Mesothelial cell of epicardium (in vitro differentiated cells): ENCODE data around the gene ULBP1. TPM values are rescaled to one million over a fixed set of nuclear protein-coding genes. Genes with fewer than 3 reads are reported as not detected.
"Not testable (repeated sequence)": the region's sequence is repeated elsewhere in the genome, so short reads cannot be mapped to it uniquely, and the experiment has no call there.

Experiments used
- DNase-seq, 2 experiments: peaks; one replicate each; pipeline ENCODE4 v3.0.0; 2021; ENCODE audit warnings: low spot score in 2 of 2; ENCODE audit not compliant: unreplicated experiment in 2 of 2
- H3K27ac Mint-ChIP-seq: 2 replicates; pipeline ENCODE4 v1.8.0; 2021; ENCODE audit warnings: mixed read lengths
- H3K27me3 Mint-ChIP-seq: 2 replicates; pipeline ENCODE4 v1.8.0; 2021; ENCODE audit warnings: low read depth, mixed read lengths
- H3K36me3 Mint-ChIP-seq: 2 replicates; pipeline ENCODE4 v1.8.0; 2021; ENCODE audit warnings: mixed read lengths
- H3K4me1 Mint-ChIP-seq: 2 replicates; pipeline ENCODE4 v1.8.0; 2021; ENCODE audit warnings: mixed read lengths
- H3K4me3 Mint-ChIP-seq: 2 replicates; pipeline ENCODE4 v1.8.0; 2021; ENCODE audit warnings: mild to moderate bottlenecking, moderate library complexity, mixed read lengths
- H3K9me3 Mint-ChIP-seq: 2 replicates; pipeline ENCODE4 v1.8.0; 2021; ENCODE audit warnings: mixed read lengths
- CTCF ChIP-seq: fragments of 200-600 bp; sonication (generic); IDR thresholded peaks from one replicate; pipeline ENCODE4 v1.5.0; 2021; ENCODE audit warnings: antibody characterized with exemption; ENCODE audit not compliant: unreplicated experiment
- total RNA-seq: library from RNA; stranded (reverse); gene quantifications from 3 replicates; pipeline ENCODE4 v1.2.1, GENCODE V29; 2021

Gene ULBP1
- total RNA-seq, 1 donor from 2014 or later, result 0.07 TPM

- H3K27ac Mint-ChIP-seq, result no peak overlapping the region
- no peaks in the 10 kb centered on the region for H3K9me3 Mint-ChIP-seq
- no peaks in the 10 kb centered on the region for H3K36me3 Mint-ChIP-seq
- H3K27me3 Mint-ChIP-seq, result peaks cover 85% of the 10 kb centered on the region
- H3K4me3 Mint-ChIP-seq, result no peak overlapping the region
- DNase-seq, result no peak
- peak; percentile 75 for TF ChIP-seq CTCF
- H3K4me1 Mint-ChIP-seq, result peaks cover 2% of the 10 kb centered on the region
Measured at GRCh38 chr6:150016324-150017185, 52.8 kb downstream of the ULBP1 start.

- not testable (repeated sequence) for H3K4me3 Mint-ChIP-seq, H3K9me3 Mint-ChIP-seq, DNase-seq, H3K27ac Mint-ChIP-seq, H3K36me3 Mint-ChIP-seq, H3K4me1 Mint-ChIP-seq
- peak; percentile 45 for TF ChIP-seq CTCF
- peaks cover 83% of the 10 kb centered on the region for H3K27me3 Mint-ChIP-seq
Measured at GRCh38 chr6:150017186-150017521, 53.4 kb downstream of the ULBP1 start.

GRCh38 chr6:150018846-150019580 is 55.3 kb downstream of the ULBP1 start:
- no peak for DNase-seq
- H3K27me3 Mint-ChIP-seq, result peaks cover 75% of the 10 kb centered on the region
- H3K9me3 Mint-ChIP-seq, result no peaks in the 10 kb centered on the region
- no peak for TF ChIP-seq CTCF
- peaks cover 1% of the 10 kb centered on the region for H3K4me1 Mint-ChIP-seq
- no peak overlapping the region for H3K4me3 Mint-ChIP-seq
- no peak overlapping the region for H3K27ac Mint-ChIP-seq
- no peaks in the 10 kb centered on the region for H3K36me3 Mint-ChIP-seq

GRCh38 chr6:150021870-150022269 is 58.1 kb downstream of the ULBP1 start:
- not testable (repeated sequence) for H3K9me3 Mint-ChIP-seq, H3K4me3 Mint-ChIP-seq, H3K36me3 Mint-ChIP-seq, H3K27ac Mint-ChIP-seq, H3K4me1 Mint-ChIP-seq, DNase-seq
- H3K27me3 Mint-ChIP-seq, result peaks cover 74% of the 10 kb centered on the region

Other genes with a start within 250 kb of the ULBP1 start
- gene LATS1, start 245.8 kb upstream of the ULBP1 start, total RNA-seq, result 38.4 to 39.4 TPM (median 39.0 TPM) in 3 replicates
- gene NUP43, start 217.4 kb upstream of the ULBP1 start, total RNA-seq, result 38.8 to 41.0 TPM (median 40.2 TPM) in 3 replicates
- gene PCMT1, start 214.2 kb upstream of the ULBP1 start, total RNA-seq, result 43.4 to 45.6 TPM (median 44.4 TPM) in 3 replicates
- gene LRP11, start 99.6 kb upstream of the ULBP1 start, total RNA-seq, result 17.2 to 17.9 TPM (median 17.8 TPM) in 3 replicates
- not detected in 3 replicates for gene RAET1E, start 65.8 kb upstream of the ULBP1 start, total RNA-seq
- not detected in 3 replicates for gene RAET1G, start 40.8 kb upstream of the ULBP1 start, total RNA-seq
- 0.23 to 0.42 TPM (median 0.24 TPM) in 3 replicates for gene ULBP2, start 21.9 kb upstream of the ULBP1 start, total RNA-seq
- gene RAET1L, start 61.6 kb downstream of the ULBP1 start, total RNA-seq, result not detected in 3 replicates
- gene ULBP3, start 105.2 kb downstream of the ULBP1 start, total RNA-seq, result 4.3 to 6.4 TPM (median 5.4 TPM) in 3 replicates
- 0.16 to 0.38 TPM (median 0.27 TPM) in 3 replicates for gene PPP1R14C, start 179.1 kb downstream of the ULBP1 start, total RNA-seq